Raji (cell line): ENCODE data around the gene NAA16.

Experiments used
- POLR2A ChIP-seq: IDR thresholded peaks from 2 replicates; pipeline ENCODE4 v1.6.1; 2011; ENCODE audit warnings: low read depth, low read length, control low read depth; ENCODE audit not compliant: insufficient read depth

NAA16 gene

DNA sequence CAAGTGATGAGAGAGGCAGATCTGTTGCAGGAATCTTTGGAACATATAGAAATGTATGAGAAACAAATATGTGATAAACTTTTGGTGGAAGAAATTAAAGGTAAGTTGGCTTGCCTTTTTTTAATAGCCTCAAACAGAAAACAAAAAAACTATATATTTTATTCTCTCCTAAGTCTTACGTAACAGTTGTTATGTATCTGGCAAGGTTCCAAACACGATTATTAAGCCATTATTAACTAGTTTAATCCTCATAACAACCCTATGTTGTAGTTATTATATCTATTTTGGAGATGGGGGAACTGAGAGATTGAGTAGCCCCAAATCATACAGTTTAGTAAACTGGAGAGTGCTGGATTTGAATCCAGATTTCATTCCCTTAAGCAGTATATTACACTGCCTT lies 14.7 kb downstream of the NAA16 start:
- no peak for TF ChIP-seq POLR2A

DNA sequence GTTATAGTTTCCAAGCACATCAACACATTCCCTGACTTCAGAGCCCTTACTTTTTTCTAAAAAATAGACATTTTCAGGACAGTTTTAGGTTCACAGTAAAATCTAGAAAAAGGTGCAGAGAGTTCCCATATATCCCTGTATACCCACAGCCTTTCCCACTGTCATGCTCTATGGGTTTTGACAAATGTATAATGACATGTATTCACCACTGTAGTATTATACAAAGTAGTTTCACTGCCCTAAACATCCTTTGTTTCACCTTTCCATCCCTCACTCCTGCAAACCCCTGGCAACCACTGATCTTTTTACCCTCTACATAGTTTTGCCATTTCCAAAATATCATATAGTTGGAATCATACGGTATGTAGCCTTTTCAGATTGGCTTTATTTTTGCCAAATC lies 15.6 kb downstream of the NAA16 start:
- TF ChIP-seq POLR2A, result no peak

DNA sequence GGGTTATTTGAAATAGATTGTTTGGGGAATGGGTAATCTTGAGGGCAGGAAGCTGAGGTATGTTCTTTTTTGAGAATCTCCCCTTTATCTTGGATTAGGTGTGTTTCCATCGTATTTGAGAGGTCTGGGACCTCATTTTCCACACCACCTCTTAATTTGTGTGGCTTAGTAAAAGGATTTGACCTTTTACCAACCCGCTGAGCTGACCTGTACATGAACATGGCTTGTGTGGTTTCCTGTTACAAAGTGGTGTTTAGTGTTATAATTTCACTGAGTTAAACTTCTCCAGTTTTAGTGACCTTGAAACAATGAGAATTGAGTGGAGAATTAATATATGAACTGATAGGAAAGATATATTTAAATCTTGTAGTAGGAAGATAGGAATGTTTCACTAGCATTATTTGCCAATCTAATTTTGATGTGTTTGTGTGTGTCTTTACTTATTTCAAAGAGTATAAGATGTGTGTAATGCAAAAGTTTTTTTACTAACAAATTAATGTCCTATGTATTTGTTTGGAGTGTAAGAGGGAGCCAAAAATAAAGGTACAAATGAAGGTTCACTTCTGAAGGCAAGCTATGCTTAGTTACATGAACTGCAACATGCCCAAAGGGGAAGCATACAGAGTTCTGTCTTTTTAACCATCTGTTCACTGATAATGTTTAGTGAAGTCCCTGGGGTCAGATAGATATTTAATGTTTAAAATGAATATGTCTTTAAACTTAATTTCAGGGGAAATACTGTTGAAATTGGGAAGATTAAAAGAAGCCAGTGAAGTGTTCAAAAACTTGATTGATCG lies 17.1 kb downstream of the NAA16 start:
- no peak for TF ChIP-seq POLR2A

DNA sequence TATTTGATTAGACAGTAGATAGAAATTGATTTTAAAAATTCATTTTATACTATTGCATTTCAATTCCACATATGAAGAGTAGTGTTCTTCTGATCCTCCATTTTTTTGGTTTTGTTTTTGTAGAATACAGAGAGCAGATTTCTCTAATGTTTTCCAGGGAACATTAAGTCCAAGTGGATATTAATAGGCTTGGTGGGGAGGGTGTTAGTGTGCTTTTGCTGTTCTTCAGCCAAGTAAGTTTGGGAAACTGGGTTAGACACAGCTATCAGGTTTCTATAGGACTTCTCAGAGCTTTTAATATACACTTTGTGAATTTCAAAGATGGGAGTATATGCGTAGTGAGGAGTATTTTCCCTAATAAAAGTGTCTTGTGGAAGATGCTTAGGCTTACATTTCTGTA lies 21.8 kb downstream of the NAA16 start:
- TF ChIP-seq POLR2A, result no peak

DNA sequence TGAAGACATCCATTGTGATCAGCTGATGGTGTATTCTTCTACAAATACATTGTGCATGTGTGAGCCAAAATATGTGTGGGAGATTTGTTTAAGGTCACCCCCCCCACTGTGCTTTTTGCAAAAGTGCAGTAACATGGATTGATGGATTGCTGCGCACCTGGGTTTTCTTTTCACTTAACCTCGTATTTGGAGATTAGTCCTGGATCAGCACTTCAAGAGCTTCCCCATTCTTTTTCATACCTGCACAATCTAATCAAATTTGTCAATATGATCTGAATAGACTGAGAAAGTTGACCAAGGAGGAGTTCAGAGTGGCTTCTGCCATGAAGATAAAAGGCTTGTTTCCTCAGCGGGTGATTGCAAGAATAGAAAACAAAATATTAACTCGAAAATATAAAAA lies 23.7 kb downstream of the NAA16 start:
- no peak for TF ChIP-seq POLR2A

DNA sequence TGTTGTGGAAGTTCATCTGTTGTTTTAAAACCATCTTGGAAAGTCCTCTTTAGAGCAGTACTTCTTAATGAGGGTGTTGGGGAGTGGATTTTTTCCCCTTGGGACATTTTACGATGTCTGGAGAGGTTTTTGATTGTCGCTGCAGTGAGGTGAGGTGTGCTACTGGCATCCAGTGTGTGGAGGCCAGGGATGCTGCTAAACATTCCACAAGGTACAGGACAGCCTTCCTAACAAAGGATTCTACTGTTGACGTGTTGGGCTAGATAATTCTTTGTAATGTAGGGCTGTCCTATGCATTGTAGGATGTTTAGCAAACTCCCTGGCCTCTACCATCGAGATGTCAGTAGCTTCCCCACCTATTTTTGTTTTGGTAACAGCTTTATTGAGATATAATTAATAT lies 33.3 kb downstream of the NAA16 start:
- no peak for TF ChIP-seq POLR2A

DNA sequence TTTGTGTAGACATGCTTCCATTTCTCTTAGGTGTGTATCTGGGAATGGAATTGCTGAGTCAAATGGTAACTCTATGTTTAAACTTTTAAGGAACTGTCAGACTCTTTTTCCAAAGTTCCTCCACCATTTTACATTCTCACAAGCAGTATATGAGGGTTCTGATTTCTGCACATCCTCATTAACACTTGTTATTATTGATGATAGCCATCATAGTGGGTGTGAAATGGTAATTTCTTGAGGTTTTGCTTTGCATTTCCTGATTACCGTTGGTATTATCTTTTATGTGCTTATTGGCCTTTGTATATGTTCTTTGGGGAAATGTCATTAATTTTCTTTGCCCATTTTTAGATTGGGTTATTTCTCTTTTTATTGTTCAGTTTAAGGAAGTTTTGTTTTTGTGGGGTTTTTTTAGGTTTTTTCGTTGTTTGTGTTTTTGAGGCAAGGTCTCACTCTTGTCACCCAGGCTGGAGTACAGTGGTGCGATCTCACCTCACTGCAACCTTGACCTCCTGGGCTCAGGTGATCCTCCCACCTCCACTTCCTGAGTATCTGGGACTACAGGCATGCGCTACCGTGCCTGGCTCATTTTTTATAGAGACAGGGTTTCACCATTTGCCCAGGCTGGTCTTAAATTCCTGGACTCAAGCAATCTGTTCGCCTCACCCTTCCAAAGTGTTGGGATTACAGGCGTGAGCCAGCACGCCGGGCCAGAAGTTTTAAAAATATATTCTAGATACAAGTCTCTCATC lies 34.3 kb downstream of the NAA16 start:
- TF ChIP-seq POLR2A, result no peak

DNA sequence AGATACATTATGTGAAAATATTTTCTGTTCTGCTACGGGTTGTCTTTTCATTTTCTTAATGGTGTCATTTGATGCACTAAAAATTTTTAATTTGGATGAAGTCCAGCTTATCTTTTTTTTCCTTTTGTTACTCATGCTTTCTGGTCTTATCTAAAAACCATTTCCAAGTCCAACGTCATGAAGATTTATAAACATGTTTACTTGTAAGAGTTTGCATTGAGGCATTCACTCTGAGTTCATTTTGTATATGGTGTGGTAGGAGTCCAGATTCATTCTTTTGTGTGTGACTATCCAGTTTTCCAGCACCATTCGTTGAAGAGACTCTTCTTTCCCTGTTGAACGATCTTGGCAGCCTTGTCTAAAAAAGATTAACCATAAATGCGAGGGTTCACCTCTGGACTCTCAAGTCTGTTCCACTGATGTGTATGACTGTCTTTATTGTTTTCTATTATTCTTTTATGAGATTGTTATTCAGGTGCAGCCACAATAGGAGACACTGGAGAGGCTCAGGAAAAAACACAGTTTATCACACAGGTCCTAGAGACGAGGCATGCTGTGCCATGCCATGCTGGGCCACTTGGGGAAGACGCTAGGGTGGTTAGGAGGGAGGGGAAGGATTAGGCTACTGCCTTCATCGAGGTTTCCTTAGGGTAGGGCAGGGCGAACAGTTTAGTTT lies 35.0 kb downstream of the NAA16 start:
- no peak for TF ChIP-seq POLR2A

DNA sequence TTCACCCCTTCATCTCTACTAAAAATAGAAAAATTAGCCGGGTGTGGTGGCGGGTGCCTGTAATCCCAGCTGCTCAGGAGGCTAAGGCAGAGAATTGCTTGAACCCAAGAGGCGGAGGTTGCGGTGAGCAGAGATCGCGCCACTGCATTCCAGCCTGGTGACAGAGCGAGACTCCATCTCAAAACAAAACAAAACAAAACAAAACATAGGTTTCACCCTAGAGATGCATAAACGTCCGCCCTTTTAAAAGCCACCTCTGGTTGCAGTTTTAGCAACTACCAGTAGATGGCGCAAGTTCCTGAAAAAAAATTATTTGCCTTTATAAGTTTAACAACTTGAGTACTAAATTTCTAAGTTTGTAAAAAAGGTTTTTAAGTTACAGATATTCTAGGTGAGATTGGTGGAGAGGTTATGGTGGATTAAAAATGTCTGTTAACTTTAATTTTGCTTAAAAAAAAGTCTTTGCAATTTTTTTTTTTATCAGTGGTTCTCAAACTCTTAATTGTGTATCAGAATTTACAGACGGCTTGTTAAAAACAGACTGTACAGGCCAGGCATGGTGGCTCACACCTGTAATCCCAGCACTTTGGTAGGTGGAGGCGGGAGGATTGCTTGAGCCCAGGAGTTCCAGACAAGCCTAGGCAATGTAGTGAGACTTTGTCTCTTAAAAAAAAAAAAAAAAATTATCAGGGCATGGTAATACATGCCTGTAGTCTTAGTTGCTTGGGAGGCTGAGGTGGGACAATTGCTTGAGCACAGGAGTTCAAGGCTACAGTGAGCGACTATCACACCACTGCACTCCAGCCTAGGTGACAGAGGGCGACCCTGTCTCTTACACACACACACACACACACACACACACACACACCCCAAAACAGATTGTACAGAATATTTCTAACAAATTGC lies 42.1 kb downstream of the NAA16 start:
- TF ChIP-seq POLR2A, result no peak

DNA sequence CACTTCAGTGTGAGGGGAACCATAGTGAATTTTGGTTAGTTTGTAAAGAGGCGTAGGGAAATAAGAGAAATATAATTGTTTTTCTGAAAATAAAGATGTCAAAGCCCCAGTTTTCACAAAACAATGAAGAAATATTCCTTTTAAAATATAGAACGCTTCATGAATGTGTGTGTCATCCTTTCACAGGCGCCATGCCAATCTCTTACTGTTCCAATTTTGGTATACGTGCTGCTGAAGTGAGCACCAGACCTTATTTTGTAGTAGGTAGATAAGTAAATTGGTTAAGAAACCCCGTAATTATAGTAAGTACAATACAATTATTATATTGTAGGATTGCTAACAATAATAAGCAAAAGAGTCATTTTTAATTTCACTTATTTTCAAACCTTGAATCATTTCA lies 43.3 kb downstream of the NAA16 start:
- no peak for TF ChIP-seq POLR2A

DNA sequence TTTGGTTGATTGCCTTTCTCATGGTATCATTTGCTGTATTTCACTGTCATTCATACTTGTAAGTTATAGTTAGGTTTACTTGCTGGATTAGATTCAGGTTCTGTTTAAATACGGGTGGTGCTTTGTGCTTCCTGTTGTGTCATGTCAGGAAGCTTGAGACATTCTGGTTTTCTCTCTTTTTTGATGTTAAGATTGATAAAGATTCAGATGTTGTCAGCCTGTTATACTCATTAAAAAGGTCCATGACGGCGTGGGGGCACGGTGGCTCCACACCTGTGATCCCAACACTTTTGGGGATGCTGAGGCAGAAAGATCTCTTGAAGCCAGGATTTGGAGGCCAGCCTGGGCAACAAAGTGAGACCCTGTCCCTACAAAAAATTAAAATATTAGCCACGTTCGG lies 45.7 kb downstream of the NAA16 start:
- TF ChIP-seq POLR2A, result no peak

DNA sequence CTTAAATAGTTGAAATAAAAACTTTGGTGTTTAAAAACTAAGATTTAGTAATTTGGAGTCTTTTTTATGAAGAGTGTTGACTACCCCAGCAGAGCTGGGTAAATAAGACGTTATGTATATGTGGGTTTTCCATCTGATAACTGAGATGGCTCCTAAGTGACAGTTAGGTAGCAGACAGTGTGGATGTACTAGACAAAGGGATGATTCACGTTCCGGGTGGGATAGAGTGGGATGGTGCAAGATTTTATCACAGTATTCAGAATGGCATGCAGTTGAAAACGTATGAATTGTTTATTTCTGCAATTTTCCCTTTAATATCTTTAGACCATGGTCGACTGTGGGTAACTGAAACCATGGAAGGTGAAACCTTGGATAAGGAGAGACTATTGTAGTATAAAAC lies 50.4 kb downstream of the NAA16 start:
- TF ChIP-seq POLR2A, result no peak

DNA sequence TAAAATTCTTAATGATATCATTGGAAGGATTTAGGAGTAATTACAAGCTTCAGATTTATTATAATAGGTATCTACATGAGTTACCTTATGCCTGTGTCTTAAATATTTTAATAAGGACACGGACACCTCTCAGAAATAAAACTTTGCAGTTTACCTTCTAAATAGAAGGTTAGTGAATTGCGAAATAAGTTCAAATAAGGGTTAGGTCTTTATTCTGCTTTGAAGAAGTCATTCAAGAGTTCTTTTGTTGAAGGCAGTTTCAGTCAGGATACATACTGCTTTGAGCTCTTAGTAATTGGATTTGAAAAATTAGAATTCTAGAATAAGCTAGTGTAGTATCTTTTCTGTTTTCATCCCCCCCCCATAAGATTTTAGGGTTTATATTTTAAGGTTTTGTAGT lies 53.0 kb downstream of the NAA16 start:
- no peak for TF ChIP-seq POLR2A

DNA sequence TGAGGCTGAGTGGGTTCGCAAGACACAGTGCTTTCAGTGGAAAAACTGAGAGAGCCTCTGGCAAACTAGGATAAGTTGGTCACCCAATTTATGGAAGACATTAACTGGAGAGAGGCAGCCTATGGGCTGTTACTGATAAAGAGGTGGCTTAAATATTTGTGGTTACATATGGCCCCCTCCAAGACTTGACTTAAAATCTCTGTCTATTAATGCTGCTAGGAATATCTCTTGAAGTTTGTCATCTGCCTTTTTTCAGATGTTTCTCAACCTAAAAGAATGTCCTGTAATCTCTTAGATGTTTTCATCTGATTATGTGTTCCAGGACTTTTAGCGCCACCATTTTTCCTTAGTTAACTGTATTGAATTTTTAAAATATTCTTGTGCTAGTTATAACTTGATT lies 54.6 kb downstream of the NAA16 start:
- TF ChIP-seq POLR2A, result no peak

DNA sequence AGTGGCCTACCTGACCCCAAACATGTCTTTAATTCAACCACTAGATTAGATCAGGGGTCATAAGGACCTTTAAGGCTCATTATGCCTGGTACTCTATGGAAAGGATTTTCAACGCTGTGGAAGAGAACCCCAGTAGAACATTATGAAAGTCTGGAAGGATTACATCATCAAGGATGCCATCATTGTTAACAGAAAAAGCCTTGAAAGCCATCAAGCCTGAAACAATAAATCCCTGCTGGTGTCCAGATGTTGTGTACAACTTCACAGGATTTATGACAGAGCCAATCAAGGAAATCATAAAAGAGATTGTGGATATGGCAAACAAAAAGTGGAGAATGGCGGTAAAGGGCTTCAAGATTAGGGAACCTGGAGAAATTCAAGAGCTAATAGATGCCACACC lies 59.7 kb downstream of the NAA16 start:
- TF ChIP-seq POLR2A, result no peak
